Neural cell (in vitro differentiated cells): ENCODE results near the gene RWDD1. TPM values are rescaled to one million over a fixed set of nuclear protein-coding genes. Genes with fewer than 3 reads are reported as not detected.

Experiments used
- H2AFZ ChIP-seq: fragments of 200-600, 300-800 bp; sonication (generic), shearing (Covaris generic); 2 replicates; pipeline ENCODE4 v1.6.0; 2014; ENCODE audit warnings: low read depth, mild to moderate bottlenecking, antibody characterized with exemption, low read length, moderate library complexity
- H3F3A ChIP-seq: fragments of 200-600 bp; shearing (Covaris generic); 2 replicates; pipeline ENCODE4 v1.6.1; 2016; ENCODE audit warnings: mild to moderate bottlenecking, moderate library complexity, mixed read lengths, antibody characterized with exemption, low read length; ENCODE audit not compliant: insufficient read depth, poor library complexity, severe bottlenecking
- H3K27ac ChIP-seq: fragments of 200-600, 300-800 bp; sonication (generic), shearing (Covaris generic); 2 replicates; pipeline ENCODE4 v1.5.1; 2014; ENCODE audit warnings: mild to moderate bottlenecking, low read length, moderate library complexity
- H3K27me3 ChIP-seq: fragments of 300-800, 200-600 bp; sonication (generic), shearing (Covaris generic); 2 replicates; pipeline ENCODE4 v1.6.0; 2014; ENCODE audit warnings: mild to moderate bottlenecking, low read depth, low read length, moderate library complexity; ENCODE audit not compliant: insufficient read depth
- H3K36me3 ChIP-seq: fragments of 300-800, 200-600 bp; sonication (generic), shearing (Covaris generic); 2 replicates; pipeline ENCODE4 v1.5.1; 2014; ENCODE audit warnings: mild to moderate bottlenecking, antibody characterized with exemption, low read length, moderate library complexity; ENCODE audit not compliant: insufficient read depth
- H3K4me2 ChIP-seq: fragments of 300-800, 200-600 bp; sonication (generic), shearing (Covaris generic); 2 replicates; pipeline ENCODE4 v1.6.0; 2014; ENCODE audit warnings: mild to moderate bottlenecking, low read length
- H3K4me3 ChIP-seq: fragments of 300-800, 200-600 bp; sonication (generic), shearing (Covaris generic); 2 replicates; pipeline ENCODE4 v1.5.1; 2014; ENCODE audit warnings: mild to moderate bottlenecking, low read length, moderate library complexity
- H3K79me2 ChIP-seq: fragments of 200-600 bp; shearing (Covaris generic); replicated peaks from 2 replicates; pipeline ENCODE4 v1.6.0; 2014; ENCODE audit warnings: mild to moderate bottlenecking, low read length, moderate library complexity; ENCODE audit not compliant: insufficient read depth
- H3K9ac ChIP-seq: fragments of 300-800, 200-600 bp; sonication (generic), shearing (Covaris generic); 2 replicates; pipeline ENCODE4 v1.6.1; 2016; ENCODE audit warnings: mild to moderate bottlenecking, low read length, mixed read lengths
- H3K9me2 ChIP-seq: fragments of 200-600 bp; shearing (Covaris generic); 2 replicates; pipeline ENCODE4 v1.6.1; 2016; ENCODE audit warnings: mild to moderate bottlenecking, low read length, mixed read lengths; ENCODE audit not compliant: insufficient read depth
- H3K9me3 ChIP-seq: fragments of 200-600, 300-800 bp; sonication (generic), shearing (Covaris generic); 2 replicates; pipeline ENCODE4 v1.6.1; 2016; ENCODE audit warnings: mild to moderate bottlenecking, mixed run types, low read length, moderate library complexity, mixed read lengths
- H4K20me1 ChIP-seq: fragments of 200-600 bp; shearing (Covaris generic); 2 replicates; pipeline ENCODE4 v1.6.1; 2016; ENCODE audit warnings: mild to moderate bottlenecking, mixed run types; ENCODE audit not compliant: insufficient read depth
- EP300 ChIP-seq: fragments of 450-650 bp; conservative IDR thresholded peaks from 2 replicates; pipeline ENCODE4 v1.6.1; 2014; ENCODE audit warnings: antibody characterized with exemption, mild to moderate bottlenecking, moderate library complexity; ENCODE audit not compliant: poor library complexity, severe bottlenecking
- EZH2 ChIP-seq: fragments of 200-600, 300-800 bp; shearing (Covaris generic), sonication (generic); IDR thresholded peaks from 2 replicates; pipeline ENCODE4 v1.6.1; 2014; ENCODE audit warnings: antibody characterized with exemption, low read length, borderline replicate concordance, mild to moderate bottlenecking; ENCODE audit not compliant: insufficient read depth, poor library complexity, severe bottlenecking
- MXI1 ChIP-seq: fragments of 450-650 bp; conservative IDR thresholded peaks from 2 replicates; pipeline ENCODE4 v1.6.1; 2014; ENCODE audit warnings: antibody characterized with exemption, mild to moderate bottlenecking; ENCODE audit not compliant: poor library complexity, severe bottlenecking
- POLR2AphosphoS5 ChIP-seq: IDR thresholded peaks from 2 replicates; pipeline ENCODE4 v1.6.1; 2012
- RAD21 ChIP-seq: fragments of 450-650 bp; conservative IDR thresholded peaks from 2 replicates; pipeline ENCODE4 v1.6.1; 2014; ENCODE audit warnings: antibody characterized with exemption, mild to moderate bottlenecking, moderate library complexity
- SMC3 ChIP-seq: fragments of 450-650 bp; conservative IDR thresholded peaks from 2 replicates; pipeline ENCODE4 v1.6.1; 2014; ENCODE audit warnings: antibody characterized with exemption, mild to moderate bottlenecking, moderate library complexity; ENCODE audit not compliant: poor library complexity
- TAF1 ChIP-seq: IDR thresholded peaks from 2 replicates; pipeline ENCODE4 v1.6.1; 2012; ENCODE audit warnings: low read depth
- polyA plus RNA-seq: library from polyadenylated mRNA; depleted of rRNA; stranded (reverse); fragments of >200 nt; gene quantifications from 2 replicates; pipeline ENCODE4 v1.2.3, GENCODE V29; 2014
- TF ChIP-seq, protein P1 (sequence below): IDR thresholded peaks from 2 replicates; pipeline ENCODE4 v1.6.1; 2012; ENCODE audit warnings: borderline replicate concordance
- TF ChIP-seq, protein P2 (sequence below): fragments of 450-650 bp; IDR thresholded peaks from 2 replicates; pipeline ENCODE4 v1.5.1; 2014; ENCODE audit warnings: antibody characterized with exemption, mild to moderate bottlenecking, moderate library complexity; ENCODE audit not compliant: poor library complexity, severe bottlenecking

The RWDD1 gene
- polyA plus RNA-seq, 1 donor from 2014 or later = 83.3 TPM

GRCh38 chr6:116580198-116580597 is 8.9 kb downstream of the RWDD1 start:
- H3K4me2 ChIP-seq = no peak overlapping the region
- H3K36me3 ChIP-seq = no peaks in the 10 kb centered on the region
- no peak overlapping the region for H2AFZ ChIP-seq
- H3K9me3 ChIP-seq = no peaks in the 10 kb centered on the region
- H3K4me3 ChIP-seq = no peak overlapping the region
- no peaks in the 10 kb centered on the region for H4K20me1 ChIP-seq
- H3K9ac ChIP-seq = no peak overlapping the region
- H3K9me2 ChIP-seq = no peaks in the 10 kb centered on the region
- H3K79me2 ChIP-seq = peaks cover 4% of the 10 kb centered on the region
- no peak overlapping the region for H3K27ac ChIP-seq
- H3K27me3 ChIP-seq = no peaks in the 10 kb centered on the region
- H3F3A ChIP-seq = no peaks in the 10 kb centered on the region
- TF ChIP-seq EZH2 = no peak
- TF ChIP-seq POLR2AphosphoS5 = no peak
- no peak for TF ChIP-seq TAF1
- TF ChIP-seq, protein P1, sequence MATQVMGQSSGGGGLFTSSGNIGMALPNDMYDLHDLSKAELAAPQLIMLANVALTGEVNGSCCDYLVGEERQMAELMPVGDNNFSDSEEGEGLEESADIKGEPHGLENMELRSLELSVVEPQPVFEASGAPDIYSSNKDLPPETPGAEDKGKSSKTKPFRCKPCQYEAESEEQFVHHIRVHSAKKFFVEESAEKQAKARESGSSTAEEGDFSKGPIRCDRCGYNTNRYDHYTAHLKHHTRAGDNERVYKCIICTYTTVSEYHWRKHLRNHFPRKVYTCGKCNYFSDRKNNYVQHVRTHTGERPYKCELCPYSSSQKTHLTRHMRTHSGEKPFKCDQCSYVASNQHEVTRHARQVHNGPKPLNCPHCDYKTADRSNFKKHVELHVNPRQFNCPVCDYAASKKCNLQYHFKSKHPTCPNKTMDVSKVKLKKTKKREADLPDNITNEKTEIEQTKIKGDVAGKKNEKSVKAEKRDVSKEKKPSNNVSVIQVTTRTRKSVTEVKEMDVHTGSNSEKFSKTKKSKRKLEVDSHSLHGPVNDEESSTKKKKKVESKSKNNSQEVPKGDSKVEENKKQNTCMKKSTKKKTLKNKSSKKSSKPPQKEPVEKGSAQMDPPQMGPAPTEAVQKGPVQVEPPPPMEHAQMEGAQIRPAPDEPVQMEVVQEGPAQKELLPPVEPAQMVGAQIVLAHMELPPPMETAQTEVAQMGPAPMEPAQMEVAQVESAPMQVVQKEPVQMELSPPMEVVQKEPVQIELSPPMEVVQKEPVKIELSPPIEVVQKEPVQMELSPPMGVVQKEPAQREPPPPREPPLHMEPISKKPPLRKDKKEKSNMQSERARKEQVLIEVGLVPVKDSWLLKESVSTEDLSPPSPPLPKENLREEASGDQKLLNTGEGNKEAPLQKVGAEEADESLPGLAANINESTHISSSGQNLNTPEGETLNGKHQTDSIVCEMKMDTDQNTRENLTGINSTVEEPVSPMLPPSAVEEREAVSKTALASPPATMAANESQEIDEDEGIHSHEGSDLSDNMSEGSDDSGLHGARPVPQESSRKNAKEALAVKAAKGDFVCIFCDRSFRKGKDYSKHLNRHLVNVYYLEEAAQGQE = no peak
- TF ChIP-seq MXI1 = no peak
- TF ChIP-seq, protein P2, sequence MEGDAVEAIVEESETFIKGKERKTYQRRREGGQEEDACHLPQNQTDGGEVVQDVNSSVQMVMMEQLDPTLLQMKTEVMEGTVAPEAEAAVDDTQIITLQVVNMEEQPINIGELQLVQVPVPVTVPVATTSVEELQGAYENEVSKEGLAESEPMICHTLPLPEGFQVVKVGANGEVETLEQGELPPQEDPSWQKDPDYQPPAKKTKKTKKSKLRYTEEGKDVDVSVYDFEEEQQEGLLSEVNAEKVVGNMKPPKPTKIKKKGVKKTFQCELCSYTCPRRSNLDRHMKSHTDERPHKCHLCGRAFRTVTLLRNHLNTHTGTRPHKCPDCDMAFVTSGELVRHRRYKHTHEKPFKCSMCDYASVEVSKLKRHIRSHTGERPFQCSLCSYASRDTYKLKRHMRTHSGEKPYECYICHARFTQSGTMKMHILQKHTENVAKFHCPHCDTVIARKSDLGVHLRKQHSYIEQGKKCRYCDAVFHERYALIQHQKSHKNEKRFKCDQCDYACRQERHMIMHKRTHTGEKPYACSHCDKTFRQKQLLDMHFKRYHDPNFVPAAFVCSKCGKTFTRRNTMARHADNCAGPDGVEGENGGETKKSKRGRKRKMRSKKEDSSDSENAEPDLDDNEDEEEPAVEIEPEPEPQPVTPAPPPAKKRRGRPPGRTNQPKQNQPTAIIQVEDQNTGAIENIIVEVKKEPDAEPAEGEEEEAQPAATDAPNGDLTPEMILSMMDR = no peak
- TF ChIP-seq SMC3 = no peak
- no peak for TF ChIP-seq RAD21
- TF ChIP-seq EP300 = no peak

GRCh38 chr6:116586276-116586675 is 15.0 kb downstream of the RWDD1 start:
- TF ChIP-seq MXI1 = no peak
- TF ChIP-seq SMC3 = no peak
- no peak for TF ChIP-seq RAD21
- TF ChIP-seq, protein P2 = no peak
- TF ChIP-seq TAF1 = no peak
- TF ChIP-seq EZH2 = no peak
- no peak for TF ChIP-seq POLR2AphosphoS5
- no peak for TF ChIP-seq EP300
- TF ChIP-seq, protein P1 = no peak
- Histone ChIP-seq H3K4me3 (no peak overlapping the region), H3K36me3 (peaks cover 3% of the 10 kb centered on the region)

More at GRCh38 chr6:116586276-116586675, 15.0 kb downstream of the RWDD1 start:
- Histone ChIP-seq H3K79me2 (no peaks in the 10 kb centered on the region), H4K20me1 (no peaks in the 10 kb centered on the region), H3K9me3 (no peaks in the 10 kb centered on the region), H3K4me2 (no peak overlapping the region), H3K9me2 (no peaks in the 10 kb centered on the region), H3K27ac (no peak overlapping the region), H3K9ac (no peak overlapping the region), H3K27me3 (no peaks in the 10 kb centered on the region), H3F3A (no peaks in the 10 kb centered on the region), H2AFZ (no peak overlapping the region)
